GM12878 (cell line): ENCODE data around the gene RNU11. TPM values are rescaled to one million over a fixed set of nuclear protein-coding genes. Genes with fewer than 3 reads are reported as not detected.

ENCODE experiments used
- ATAC-seq: fragments of 200-7000 bp; cut with Tn5 transposase; 3 replicates; pipeline ENCODE4 v1.9.1; 2020; ENCODE audit warnings: mild to moderate bottlenecking, moderate library complexity
- BruUV-seq: library from RNA; stranded (reverse); fragments of 400-500 nt; replicated peaks from 2 replicates; lab custom pipeline; 2021; lab: Mats Ljungman, UMichigan
- CTCF ChIA-PET: fragments of 300-600 bp; sonication (Branson Sonifier 250); formaldehyde crosslinking; extraction: SDS; loops from one replicate; lab custom pipeline; 2021; ENCODE audit warnings: inconsistent platforms; lab: Yijun Ruan, JAX
- POLR2A ChIA-PET: fragments of 350-600 bp; formaldehyde crosslinking; extraction: SDS; loops from one replicate; lab custom pipeline; 2021; ENCODE audit warnings: inconsistent platforms; lab: Charles Lee
- RAD21 ChIA-PET: fragments of 300-600 bp; sonication (Branson Sonifier 250); formaldehyde crosslinking; loops from one replicate; lab custom pipeline; 2023; ENCODE audit warnings: antibody characterized with exemption; ENCODE audit not compliant: unreplicated experiment; lab: Charles Lee
- SMC1A ChIA-PET: fragments of 300-600 bp; sonication (Branson Sonifier 250); formaldehyde crosslinking; loops from one replicate; lab custom pipeline; 2023; ENCODE audit not compliant: unreplicated experiment, uncharacterized antibody; lab: Charles Lee
- DNase-seq: peaks from one replicate; pipeline ENCODE4 v3.0.0-alpha.2; 2011; ENCODE audit warnings: low read depth, low spot score
- FAIRE-seq: peaks from 3 replicates; lab custom pipeline; 2011; peaks lifted over from hg19 to GRCh38; lab: Jason Lieb, UNC
- H2AFZ ChIP-seq: 2 replicates; pipeline ENCODE4 v1.6.0; 2011; ENCODE audit warnings: low read depth, low read length, control low read depth; ENCODE audit not compliant: control insufficient read depth
- H3K27ac ChIP-seq: 2 replicates; pipeline ENCODE4 v1.5.1; 2011; ENCODE audit warnings: control low read depth; ENCODE audit not compliant: control insufficient read depth, insufficient read depth
- H3K27me3 ChIP-seq, 2 experiments: replicated peaks in 1 of 2; 2 replicates each; pipeline versions ENCODE4 v1.6.0 to v1.6.1; 2011; ENCODE audit warnings: low read length in 1 of 2; ENCODE audit not compliant: control insufficient read depth in 2 of 2, insufficient read depth in 2 of 2
- H3K36me3 ChIP-seq, 2 experiments: 2 replicates each; pipeline ENCODE4 v1.5.1; 2011; ENCODE audit warnings: low read length in 1 of 2; ENCODE audit not compliant: control insufficient read depth in 2 of 2, insufficient read depth in 2 of 2
- H3K4me1 ChIP-seq: 2 replicates; pipeline ENCODE4 v1.6.1; 2011; ENCODE audit warnings: mild to moderate bottlenecking, low read length, moderate library complexity, mixed read lengths; ENCODE audit not compliant: control insufficient read depth, insufficient read depth
- H3K4me2 ChIP-seq: 2 replicates; pipeline ENCODE4 v1.6.0; 2011; ENCODE audit warnings: control low read depth; ENCODE audit not compliant: control insufficient read depth, insufficient read depth
- H3K4me3 ChIP-seq: fragments of 200-600 bp; sonication (generic); 2 replicates; pipeline ENCODE4 v1.5.1; 2016
- H3K79me2 ChIP-seq: 2 replicates; pipeline ENCODE4 v1.6.0; 2011; ENCODE audit warnings: low read length; ENCODE audit not compliant: control insufficient read depth, insufficient read depth
- H3K9ac ChIP-seq: 2 replicates; pipeline ENCODE4 v1.8.0; 2011; ENCODE audit warnings: low read length, control low read depth, mixed read lengths; ENCODE audit not compliant: control insufficient read depth, insufficient read depth
- H3K9me3 ChIP-seq: replicated peaks from 3 replicates; pipeline ENCODE4 v1.5.1; 2011; ENCODE audit warnings: mild to moderate bottlenecking, low read length; ENCODE audit not compliant: control insufficient read depth, insufficient read depth
- H4K20me1 ChIP-seq: 2 replicates; pipeline ENCODE4 v1.6.0; 2011; ENCODE audit not compliant: control insufficient read depth, insufficient read depth
- BHLHE40 ChIP-seq, 2 experiments: fragments of 450-650 bp in 1 of 2; IDR thresholded peaks; 2 replicates each; pipeline ENCODE4 v1.6.1; 2011 to 2017; ENCODE audit warnings: low read depth in 2 of 2, borderline replicate concordance in 1 of 2, improper control_type of control experiment in 1 of 2, low read length in 1 of 2, mild to moderate bottlenecking in 1 of 2
- CEBPB ChIP-seq, 2 experiments: fragments of 150-350 bp in 1 of 2; IDR thresholded peaks; 2 replicates each; pipeline ENCODE4 v1.6.1; 2012 to 2014; ENCODE audit warnings: low read depth in 2 of 2, low read length in 2 of 2, borderline replicate concordance in 1 of 2, inconsistent platforms in 1 of 2
- EP300 ChIP-seq, 2 experiments: fragments of 150-350 bp in 1 of 2; IDR thresholded peaks; 2 replicates each; pipeline ENCODE4 v1.6.1; 2011 to 2012; ENCODE audit warnings: low read depth in 2 of 2, low read length in 2 of 2, borderline replicate concordance in 1 of 2, improper control_type of control experiment in 1 of 2, inconsistent platforms in 1 of 2; ENCODE audit not compliant: control insufficient read depth in 1 of 2
- GATAD2B ChIP-seq: fragments of 450-650 bp; conservative IDR thresholded peaks from 2 replicates; pipeline ENCODE4 v1.6.1; 2017; ENCODE audit warnings: low read depth, mild to moderate bottlenecking, moderate library complexity
- HCFC1 ChIP-seq: fragments of 150-350 bp; IDR thresholded peaks from 2 replicates; pipeline ENCODE4 v1.6.1; 2014; ENCODE audit warnings: low read length
- HDGF ChIP-seq: fragments of 450-650 bp; IDR thresholded peaks from 2 replicates; pipeline ENCODE4 v1.6.1; 2016; ENCODE audit warnings: antibody characterized with exemption
- IKZF2 ChIP-seq, 2 experiments: fragments of 450-650 bp; IDR thresholded peaks; 2 replicates each; pipeline ENCODE4 v1.6.1; 2017; ENCODE audit warnings: mild to moderate bottlenecking in 2 of 2, moderate library complexity in 2 of 2
- NR2C2 ChIP-seq: IDR thresholded peaks from 2 replicates; pipeline ENCODE4 v1.6.1; 2011; ENCODE audit warnings: borderline replicate concordance, low read depth; ENCODE audit not compliant: control insufficient read depth, insufficient read length
- RAD21 ChIP-seq: IDR thresholded peaks from 2 replicates; pipeline ENCODE4 v1.6.1; 2011; ENCODE audit warnings: mild to moderate bottlenecking, low read depth, low read length, moderate library complexity; ENCODE audit not compliant: insufficient read depth
- SIX5 ChIP-seq: IDR thresholded peaks from 2 replicates; pipeline ENCODE4 v1.6.1; 2011; ENCODE audit warnings: mild to moderate bottlenecking, low read depth, low read length, moderate library complexity; ENCODE audit not compliant: severe bottlenecking
- SMC3 ChIP-seq: IDR thresholded peaks from 2 replicates; pipeline ENCODE4 v1.6.1; 2011; ENCODE audit warnings: low read length, improper control_type of control experiment, borderline replicate concordance
- TCF7 ChIP-seq: IDR thresholded peaks from 2 replicates; pipeline ENCODE4 v1.6.1; 2014; ENCODE audit warnings: antibody characterized with exemption, borderline replicate concordance
- WGBS: methylation state at CpG from one replicate; pipeline ENCODE4 v1.1.6; 2016; ENCODE audit warnings: low lambda C conversion rate; ENCODE audit not compliant: insufficient replicate concordance, insufficient coverage; ENCODE audit errors: missing lambda C conversion rate; 5-methylcytosine and 5-hydroxymethylcytosine counted together
- in situ Hi-C: fragments of 300-500 bp; cut with MboI; formaldehyde crosslinking; loops from 9 replicates; pipeline ENCODE4 v1.14.3; 2018; ENCODE audit warnings: mixed read lengths
- intact Hi-C: fragments of 100-400 bp; cut with micrococcal nuclease; formaldehyde crosslinking; loops from one replicate; pipeline ENCODE4 v1.14.2; 2022; ENCODE audit not compliant: unreplicated experiment
- polyA plus RNA-seq, 11 experiments: library from polyadenylated mRNA; depleted of rRNA in 4 of 11; unstranded in 6 of 11; stranded (reverse) in 5 of 11; fragments of >200 nt; fragmentation: Nextera tagmentation in 4 of 11; fragmentation: Illumina TruSeq in 1 of 11; extraction: Ambion mirVana in 4 of 11; extraction: Trizol in 1 of 11; gene quantifications; 1 replicate in 1 of 11; 2 replicates in 10 of 11; pipeline versions ENCODE4 v1.2.1 to v1.2.3, GENCODE V29; 2011 to 2016; ENCODE audit warnings: inconsistent platforms in 2 of 11, missing spikeins in 2 of 11, low read depth in 1 of 11
- total RNA-seq, 4 experiments: library from RNA; depleted of rRNA in 3 of 4; stranded (reverse); fragments of >200 nt in 3 of 4; fragmentation: Illumina TruSeq in 1 of 4; extraction: Trizol in 1 of 4; gene quantifications; 2 replicates each; pipeline versions ENCODE4 v1.2.1 to v1.2.3, GENCODE V29; 2013 to 2021
- TF ChIP-seq, protein P1 (sequence below): IDR thresholded peaks from 2 replicates; pipeline ENCODE4 v1.6.1; 2011; ENCODE audit warnings: low read depth, low read length, improper control_type of control experiment, borderline replicate concordance
- TF ChIP-seq, protein P2 (sequence below): IDR thresholded peaks from 2 replicates; pipeline ENCODE4 v1.6.1; 2012; ENCODE audit warnings: low read depth, low read length, improper control_type of control experiment
- TF ChIP-seq, protein P3 (sequence below), 3 experiments: IDR thresholded peaks in 2 of 3; conservative IDR thresholded peaks in 1 of 3; 2 replicates each; pipeline ENCODE4 v1.5.1; 2011; ENCODE audit warnings: low read depth in 3 of 3, low read length in 3 of 3, mild to moderate bottlenecking in 3 of 3, control low read depth in 2 of 3, moderate library complexity in 2 of 3, inconsistent platforms in 1 of 3, mixed read lengths in 1 of 3; ENCODE audit not compliant: control insufficient read depth in 2 of 3, insufficient read depth in 1 of 3; ENCODE audit errors: extremely low read depth in 1 of 3

RNU11 gene
- total and polyA plus RNA-seq, 10 of the 15 experiments (the other 5 are each of a cell fraction or from before 2014, with no cell fraction given), result under 0.01 TPM; not detected in 9

- no peak for FAIRE-seq
- Histone ChIP-seq H3K79me2 (peaks cover 30% of the 10 kb centered on the region), H3K9ac (no peak overlapping the region), H2AFZ (no peak overlapping the region), H3K9me3 (no peaks in the 10 kb centered on the region), H3K36me3 (peaks cover 0 to 4% of the 10 kb centered on the region in 2 experiments; a peak in 1 of 4 replicates), H3K4me3 (no peak overlapping the region), H3K4me2 (peak overlapping the region; percentile 88; the same call in 1 of the 2 replicates)
- peak; percentile 48 for ATAC-seq
- intact Hi-C loops (loop anchor here (5.0 kb wide), 1 partner anchor 123 kb away; no protein-coding TSS in a partner anchor), in situ Hi-C loops (loop anchor here (5.0 kb wide), 1 partner anchor 237 kb away; no protein-coding TSS in a partner anchor)
- POLR2A ChIA-PET, result interaction anchor here (0.6 to 1.3 kb wide), 6 partner anchors 17 to 1326 kb away, joined by 3 to 4 read pairs (median 3); no protein-coding TSS in a partner anchor
- SMC1A ChIA-PET, result interaction anchor here (0.6 to 1.8 kb wide), 10 partner anchors 9 to 236 kb away, joined by 3 to 6 read pairs (median 4); partner anchors contain the start of genes GMEB1 and YTHDF2
- RAD21 ChIA-PET, result interaction anchor here (0.7 to 1.5 kb wide), 7 partner anchors 28 to 392 kb away, joined by 3 to 10 read pairs (median 5); partner anchors contain the start of gene GMEB1
- TF ChIP-seq, protein P1, sequence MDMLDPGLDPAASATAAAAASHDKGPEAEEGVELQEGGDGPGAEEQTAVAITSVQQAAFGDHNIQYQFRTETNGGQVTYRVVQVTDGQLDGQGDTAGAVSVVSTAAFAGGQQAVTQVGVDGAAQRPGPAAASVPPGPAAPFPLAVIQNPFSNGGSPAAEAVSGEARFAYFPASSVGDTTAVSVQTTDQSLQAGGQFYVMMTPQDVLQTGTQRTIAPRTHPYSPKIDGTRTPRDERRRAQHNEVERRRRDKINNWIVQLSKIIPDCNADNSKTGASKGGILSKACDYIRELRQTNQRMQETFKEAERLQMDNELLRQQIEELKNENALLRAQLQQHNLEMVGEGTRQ, result no peak
- TF ChIP-seq, protein P2, sequence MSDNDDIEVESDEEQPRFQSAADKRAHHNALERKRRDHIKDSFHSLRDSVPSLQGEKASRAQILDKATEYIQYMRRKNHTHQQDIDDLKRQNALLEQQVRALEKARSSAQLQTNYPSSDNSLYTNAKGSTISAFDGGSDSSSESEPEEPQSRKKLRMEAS, result no peak
- TF ChIP-seq GATAD2B (no peak), CEBPB (IDR thresholded peaks at IDR 0.05; ENCODE audit: borderline replicate concordance in 1 of 2, low read depth in 2 of 2, low read length in 2 of 2) (no peak), NR2C2 (no peak), TCF7 (no peak), RAD21 (peak; percentile 43; the same call in 1 of the 2 replicates), HCFC1 (no peak), EP300 (IDR thresholded peaks at IDR 0.05; ENCODE audit: borderline replicate concordance in 1 of 2, control insufficient read depth in 1 of 2, low read depth in 2 of 2, low read length in 2 of 2) (no peak), SIX5 (no peak), HDGF (no peak), IKZF2 (IDR thresholded peaks at IDR 0.05) (no peak), SMC3 (peak; percentile 42; the same call in 1 of the 2 replicates), BHLHE40 (IDR thresholded peaks at IDR 0.05; ENCODE audit: borderline replicate concordance in 1 of 2, low read depth in 2 of 2, low read length in 1 of 2) (no peak)
- TF ChIP-seq, protein P3, sequence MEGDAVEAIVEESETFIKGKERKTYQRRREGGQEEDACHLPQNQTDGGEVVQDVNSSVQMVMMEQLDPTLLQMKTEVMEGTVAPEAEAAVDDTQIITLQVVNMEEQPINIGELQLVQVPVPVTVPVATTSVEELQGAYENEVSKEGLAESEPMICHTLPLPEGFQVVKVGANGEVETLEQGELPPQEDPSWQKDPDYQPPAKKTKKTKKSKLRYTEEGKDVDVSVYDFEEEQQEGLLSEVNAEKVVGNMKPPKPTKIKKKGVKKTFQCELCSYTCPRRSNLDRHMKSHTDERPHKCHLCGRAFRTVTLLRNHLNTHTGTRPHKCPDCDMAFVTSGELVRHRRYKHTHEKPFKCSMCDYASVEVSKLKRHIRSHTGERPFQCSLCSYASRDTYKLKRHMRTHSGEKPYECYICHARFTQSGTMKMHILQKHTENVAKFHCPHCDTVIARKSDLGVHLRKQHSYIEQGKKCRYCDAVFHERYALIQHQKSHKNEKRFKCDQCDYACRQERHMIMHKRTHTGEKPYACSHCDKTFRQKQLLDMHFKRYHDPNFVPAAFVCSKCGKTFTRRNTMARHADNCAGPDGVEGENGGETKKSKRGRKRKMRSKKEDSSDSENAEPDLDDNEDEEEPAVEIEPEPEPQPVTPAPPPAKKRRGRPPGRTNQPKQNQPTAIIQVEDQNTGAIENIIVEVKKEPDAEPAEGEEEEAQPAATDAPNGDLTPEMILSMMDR (IDR thresholded peaks at IDR 0.05 in 2 of 3, conservative IDR thresholded peaks at IDR 0.05 in 1 of 3; ENCODE audit: control insufficient read depth in 2 of 3, extremely low read depth in 1 of 3, insufficient read depth in 1 of 3, low read depth in 3 of 3, low read length in 3 of 3), result peak; percentile 43 to 52 (median 48); a peak in 4 of 6 replicates
- TF ChIP-seq, all 136 proteins: peak for 3
- H4K20me1 ChIP-seq, result no peaks in the 10 kb centered on the region
- peaks cover 11% of the 10 kb centered on the region for H3K4me1 ChIP-seq
- H3K27ac ChIP-seq, result no peak overlapping the region
- WGBS, result 100% methylated on average over 1 of the region's 1 CpG
- CTCF ChIA-PET, result interaction anchor here (0.7 to 2.4 kb wide), 8 partner anchors 9 to 387 kb away, joined by 3 to 20 read pairs (median 4); no protein-coding TSS in a partner anchor
- BruUV-seq, result no TSS peak
- no peaks in the 10 kb centered on the region for H3K27me3 ChIP-seq
- no peak for DNase-seq
Measured at GRCh38 chr1:28640766-28641165, 7.6 kb upstream of the RNU11 start.
